Measurements from ENCODE around the gene CDKN1C.

DNA sequence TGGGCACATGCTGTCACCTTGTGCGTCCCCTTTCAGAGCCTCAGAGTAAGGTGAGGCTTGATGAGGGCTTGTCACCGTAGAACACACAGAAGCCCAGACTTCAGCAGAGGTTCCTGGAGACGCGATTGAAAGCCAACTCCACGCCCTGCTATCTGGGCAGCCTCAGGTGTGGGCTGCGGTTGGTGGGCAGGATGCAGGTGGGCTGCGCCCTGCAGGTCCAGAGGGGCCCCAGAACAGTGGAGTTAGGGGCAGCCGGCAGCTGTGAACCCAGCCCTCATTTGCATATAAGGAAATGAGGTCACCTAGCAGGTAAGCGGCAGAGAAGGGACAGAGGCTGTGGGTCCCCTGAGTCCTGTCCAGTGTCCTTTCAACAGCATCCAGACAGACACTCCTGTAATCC is 28.2 kb upstream of the CDKN1C start:
- TF ChIP-seq EZH2 (IDR thresholded peaks at IDR 0.05; ENCODE audit: low read length, unreplicated experiment) (no peak), EZH2phosphoT487 (IDR thresholded peaks at IDR 0.05; ENCODE audit: borderline replicate concordance, low read length) (no peak)
- TF ChIP-seq, protein P1, sequence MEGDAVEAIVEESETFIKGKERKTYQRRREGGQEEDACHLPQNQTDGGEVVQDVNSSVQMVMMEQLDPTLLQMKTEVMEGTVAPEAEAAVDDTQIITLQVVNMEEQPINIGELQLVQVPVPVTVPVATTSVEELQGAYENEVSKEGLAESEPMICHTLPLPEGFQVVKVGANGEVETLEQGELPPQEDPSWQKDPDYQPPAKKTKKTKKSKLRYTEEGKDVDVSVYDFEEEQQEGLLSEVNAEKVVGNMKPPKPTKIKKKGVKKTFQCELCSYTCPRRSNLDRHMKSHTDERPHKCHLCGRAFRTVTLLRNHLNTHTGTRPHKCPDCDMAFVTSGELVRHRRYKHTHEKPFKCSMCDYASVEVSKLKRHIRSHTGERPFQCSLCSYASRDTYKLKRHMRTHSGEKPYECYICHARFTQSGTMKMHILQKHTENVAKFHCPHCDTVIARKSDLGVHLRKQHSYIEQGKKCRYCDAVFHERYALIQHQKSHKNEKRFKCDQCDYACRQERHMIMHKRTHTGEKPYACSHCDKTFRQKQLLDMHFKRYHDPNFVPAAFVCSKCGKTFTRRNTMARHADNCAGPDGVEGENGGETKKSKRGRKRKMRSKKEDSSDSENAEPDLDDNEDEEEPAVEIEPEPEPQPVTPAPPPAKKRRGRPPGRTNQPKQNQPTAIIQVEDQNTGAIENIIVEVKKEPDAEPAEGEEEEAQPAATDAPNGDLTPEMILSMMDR (conservative IDR thresholded peaks at IDR 0.05; ENCODE audit: low read depth, low read length): no peak
